Calu3 (cell line): Measurements from ENCODE around the gene HARS2. TPM values are rescaled to one million over a fixed set of nuclear protein-coding genes. Genes with fewer than 3 reads are reported as not detected.
"Not testable (repeated sequence)": the region's sequence is repeated elsewhere in the genome, so short reads cannot be mapped to it uniquely, and the experiment has no call there.

Source experiments
- BruUV-seq: library from RNA; stranded (reverse); fragments of 400-500 nt; replicated peaks from 2 replicates; lab custom pipeline; 2021; lab: Mats Ljungman, UMichigan
- CTCF ChIA-PET: fragments of 300-600 bp; sonication (Branson Sonifier 250); formaldehyde crosslinking; loops from one replicate; lab custom pipeline; 2022; ENCODE audit warnings: antibody characterized with exemption; lab: Charles Lee
- DNase-seq: peaks from one replicate; pipeline ENCODE4 v3.0.0; 2022
- H3K27ac Mint-ChIP-seq: one replicate; pipeline ENCODE4 v1.8.0; 2022; ENCODE audit warnings: mixed read lengths; ENCODE audit not compliant: unreplicated experiment
- H3K27me3 Mint-ChIP-seq: one replicate; pipeline ENCODE4 v1.8.0; 2022; ENCODE audit warnings: mixed read lengths; ENCODE audit not compliant: unreplicated experiment
- H3K36me3 Mint-ChIP-seq: one replicate; pipeline ENCODE4 v1.8.0; 2022; ENCODE audit warnings: mild to moderate bottlenecking, moderate library complexity, mixed read lengths; ENCODE audit not compliant: insufficient read depth, unreplicated experiment
- H3K4me1 Mint-ChIP-seq: one replicate; pipeline ENCODE4 v1.8.0; 2022; ENCODE audit warnings: mild to moderate bottlenecking, low read depth, mixed read lengths; ENCODE audit not compliant: unreplicated experiment
- H3K4me3 Mint-ChIP-seq: one replicate; pipeline ENCODE4 v1.8.0; 2022; ENCODE audit warnings: mild to moderate bottlenecking, low read depth, moderate library complexity, mixed read lengths; ENCODE audit not compliant: unreplicated experiment
- H3K9me3 Mint-ChIP-seq: one replicate; pipeline ENCODE4 v1.8.0; 2022; ENCODE audit warnings: low read depth, mixed read lengths; ENCODE audit not compliant: unreplicated experiment
- CTCF ChIP-seq: fragments of 200-600 bp; IDR thresholded peaks from one replicate; pipeline ENCODE4 v1.8.0; 2022; ENCODE audit warnings: antibody characterized with exemption; ENCODE audit not compliant: unreplicated experiment
- intact Hi-C: fragments of 100-400 bp; cut with micrococcal nuclease; formaldehyde crosslinking; loops from one replicate; pipeline ENCODE4 v1.10.0; 2022; ENCODE audit not compliant: unreplicated experiment
- total RNA-seq: library from RNA; stranded (reverse); gene quantifications from 2 replicates; pipeline ENCODE4 v1.2.3, GENCODE V29; 2022

The HARS2 gene
- total RNA-seq, 1 experiment from 2014 or later, result 45.1 TPM

- Mint-ChIP-seq H3K27me3 (no peaks in the 10 kb centered on the region), H3K36me3 (peaks cover 24% of the 10 kb centered on the region), H3K4me1 (peaks cover 27% of the 10 kb centered on the region), H3K4me3 (peak overlapping the region; percentile 84), H3K9me3 (no peaks in the 10 kb centered on the region), H3K27ac (peak overlapping the region; percentile 99)
- no peak for DNase-seq
- CTCF ChIA-PET, result interaction anchor here (0.6 to 2.3 kb wide), 13 partner anchors 7 to 901 kb away, joined by 3 to 25 read pairs (median 4); partner anchors contain the start of genes DIAPH1, EIF4EBP3, HARS1 and HARS2
- TF ChIP-seq CTCF, result no peak
- TSS peak; percentile 89 for BruUV-seq
- intact Hi-C loops, result loop anchor here (2.0 to 10.0 kb wide), 4 partner anchors 53 to 847 kb away; partner anchors contain the start of genes SRA1 and WDR55
These were observed 27.0 kb downstream of the HARS2 start for GRCh38 chr5:140718266-140718592.

DNA sequence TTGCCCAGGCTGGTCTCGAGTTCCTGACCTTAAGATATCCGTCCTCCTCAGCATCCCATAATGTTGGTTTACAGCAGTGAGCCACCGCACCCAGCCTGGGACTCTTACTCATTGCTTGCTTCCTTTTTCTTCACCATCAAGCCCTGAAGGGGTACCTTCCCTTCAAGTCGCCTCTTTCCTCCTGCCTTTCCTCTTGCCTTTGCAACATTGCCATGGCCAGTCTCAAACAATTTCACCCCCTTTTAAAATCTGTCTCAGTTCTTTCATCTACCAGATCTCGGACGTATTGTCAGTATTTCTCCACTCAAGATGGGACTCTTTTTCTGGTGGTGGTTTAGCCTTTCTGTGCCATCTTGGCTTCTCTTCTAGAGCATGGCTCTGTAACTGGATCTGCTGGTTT, 29.5 kb downstream of the HARS2 start:
- H3K9me3 Mint-ChIP-seq, BruUV-seq, H3K27me3 Mint-ChIP-seq, H3K27ac Mint-ChIP-seq, DNase-seq: not testable (repeated sequence)
- Mint-ChIP-seq H3K4me3 (peak overlapping the region; percentile 84), H3K4me1 (peaks cover 31% of the 10 kb centered on the region), H3K36me3 (peaks cover 30% of the 10 kb centered on the region)
- intact Hi-C loops, result loop anchor here (1.0 to 10.0 kb wide), 3 partner anchors 20 to 358 kb away; partner anchors contain the start of genes SLC4A9 and ZMAT2
- CTCF ChIA-PET, result interaction anchor here (0.7 to 2.3 kb wide), 4 partner anchors 10 to 374 kb away, joined by 3 to 25 read pairs (median 4); partner anchors contain the start of gene HBEGF

DNA sequence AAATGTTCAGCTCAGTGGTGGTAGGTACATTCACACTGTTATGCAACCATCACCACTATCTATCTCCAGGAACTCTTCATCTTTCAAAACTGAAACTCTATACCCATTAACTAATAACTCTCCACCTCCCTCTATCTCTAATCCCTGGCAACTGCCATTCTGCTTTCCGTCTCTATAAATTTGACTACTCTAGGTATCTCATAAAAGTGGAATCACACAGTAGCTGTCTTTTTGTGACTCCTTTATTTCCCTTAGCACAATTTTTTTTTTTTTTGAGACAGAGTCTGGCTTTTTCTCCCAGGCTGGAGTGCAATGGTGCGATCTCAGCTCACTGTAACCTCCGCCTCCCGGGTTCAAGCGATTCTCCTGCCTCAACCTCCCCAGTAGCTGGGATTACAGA, 30.1 kb downstream of the HARS2 start:
- DNase-seq, H3K9me3 Mint-ChIP-seq, H3K27ac Mint-ChIP-seq, BruUV-seq, H3K4me3 Mint-ChIP-seq, H3K27me3 Mint-ChIP-seq, CTCF ChIA-PET: not testable (repeated sequence)
- intact Hi-C loops, result loop anchor here (5.0 to 10.0 kb wide), 2 partner anchors 147 to 359 kb away; partner anchors contain the start of gene SLC4A9
- peaks cover 36% of the 10 kb centered on the region for H3K36me3 Mint-ChIP-seq
- peaks cover 35% of the 10 kb centered on the region for H3K4me1 Mint-ChIP-seq

GRCh38 chr5:140725799-140726471, 34.7 kb downstream of the HARS2 start:
- intact Hi-C loops, result loop anchor here (1.0 to 10.0 kb wide), 2 partner anchors 151 to 315 kb away; no protein-coding TSS in a partner anchor
- BruUV-seq, result no TSS peak
- Mint-ChIP-seq H3K4me3 (peak overlapping the region; percentile 68), H3K36me3 (peaks cover 16% of the 10 kb centered on the region), H3K27me3 (no peaks in the 10 kb centered on the region), H3K27ac (peak overlapping the region; percentile 99), H3K4me1 (peaks cover 16% of the 10 kb centered on the region), H3K9me3 (peaks cover 2% of the 10 kb centered on the region)
- CTCF ChIA-PET, result interaction anchor here (0.6 to 1.1 kb wide), 4 partner anchors 22 to 838 kb away, joined by 3 read pairs; partner anchors contain the start of genes IK, NDUFA2 and PCDHA1
- TF ChIP-seq CTCF, result no peak
- DNase-seq, result peak; percentile 89

DNA sequence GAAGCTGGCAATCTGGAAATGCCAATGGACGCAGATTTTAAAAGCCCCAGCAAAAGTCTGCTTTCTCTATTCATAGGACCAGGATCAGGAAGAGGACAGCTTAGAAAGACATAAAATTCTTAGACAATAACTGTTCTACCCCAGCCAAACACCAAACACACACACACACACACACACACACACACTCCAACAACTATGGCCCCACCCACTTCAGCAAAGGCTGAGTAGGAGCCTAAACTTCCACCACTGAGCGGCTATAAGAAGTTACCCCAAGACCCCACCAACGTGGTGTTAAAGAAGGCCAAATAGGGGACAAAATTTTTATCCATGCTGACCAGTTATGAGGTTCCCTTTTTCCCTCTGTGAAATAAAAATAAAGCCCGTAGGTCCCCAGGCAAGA, 41.8 kb downstream of the HARS2 start:
- intact Hi-C loops, result no loop called here
- Mint-ChIP-seq H3K4me1 (no peaks in the 10 kb centered on the region), H3K4me3 (no peak overlapping the region), H3K27ac (no peak overlapping the region), H3K9me3 (peaks cover 3% of the 10 kb centered on the region), H3K36me3 (no peaks in the 10 kb centered on the region), H3K27me3 (peaks cover 24% of the 10 kb centered on the region)
- BruUV-seq, result no TSS peak
- DNase-seq, result no peak
- CTCF ChIA-PET, result interaction anchor here (0.6 kb wide), 1 partner anchor 475 kb away, joined by 3 read pairs; no protein-coding TSS in a partner anchor
- no peak for TF ChIP-seq CTCF
